Fibroblast of peridontal ligament (primary cell): ENCODE data around the gene S100A10.

Experiments used
- DNase-seq: peaks from one replicate; pipeline ENCODE4 v3.0.0-alpha.2; 2010; ENCODE audit errors: extremely low read depth

The S100A10 gene

DNA sequence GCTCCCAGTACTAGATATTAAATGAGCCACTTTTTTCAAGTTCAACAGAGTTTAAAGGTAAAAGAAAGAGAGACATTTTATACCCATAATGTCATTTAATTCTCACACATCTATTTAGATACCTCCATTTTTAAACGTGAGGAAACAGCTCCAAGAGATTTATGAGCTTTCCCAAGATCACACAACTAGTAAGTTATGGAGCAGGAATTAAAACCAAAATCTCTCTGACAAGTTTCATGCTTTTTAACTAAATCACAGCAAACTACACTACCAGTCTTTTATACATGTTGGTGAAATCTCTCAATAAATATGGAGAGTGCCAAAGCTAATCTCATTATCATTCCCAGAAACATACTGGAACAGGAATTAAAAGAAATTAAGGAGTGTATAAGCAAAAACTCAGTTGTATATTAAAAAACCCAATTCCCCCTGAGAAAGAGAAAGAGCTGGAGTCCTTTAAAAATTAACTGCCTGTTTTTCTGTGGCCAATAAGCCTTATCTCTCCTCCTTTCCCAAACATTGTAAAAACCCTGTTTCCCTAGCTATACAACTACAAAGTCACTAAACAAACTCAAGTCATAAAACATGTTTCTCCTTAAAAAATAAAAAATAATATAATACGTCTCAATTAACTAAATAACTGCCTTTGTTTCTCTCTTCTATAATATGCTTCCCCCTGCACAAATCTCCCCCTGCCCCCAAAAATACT is 57.6 kb downstream of the S100A10 start:
- no peak for DNase-seq

DNA sequence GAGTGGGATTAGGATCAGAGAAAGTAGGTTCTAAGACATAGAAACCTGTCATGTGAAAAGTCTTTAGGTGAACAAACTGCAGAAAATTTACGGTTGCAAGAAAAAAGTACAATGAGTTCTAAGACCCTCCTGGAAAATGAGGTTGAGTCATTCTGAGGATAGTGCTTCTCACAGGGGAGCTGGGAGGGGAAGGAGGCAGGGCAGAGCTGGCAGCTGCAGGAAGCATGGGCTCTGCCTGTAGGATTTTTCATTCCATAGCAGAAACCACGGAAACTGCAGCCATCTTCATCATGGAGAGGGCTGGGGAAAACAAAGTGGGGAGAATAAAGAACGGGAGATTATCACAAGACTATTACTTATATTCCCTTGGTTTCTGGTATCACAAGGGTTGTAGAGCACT is 58.5 kb downstream of the S100A10 start:
- peak; percentile 38 for DNase-seq

DNA sequence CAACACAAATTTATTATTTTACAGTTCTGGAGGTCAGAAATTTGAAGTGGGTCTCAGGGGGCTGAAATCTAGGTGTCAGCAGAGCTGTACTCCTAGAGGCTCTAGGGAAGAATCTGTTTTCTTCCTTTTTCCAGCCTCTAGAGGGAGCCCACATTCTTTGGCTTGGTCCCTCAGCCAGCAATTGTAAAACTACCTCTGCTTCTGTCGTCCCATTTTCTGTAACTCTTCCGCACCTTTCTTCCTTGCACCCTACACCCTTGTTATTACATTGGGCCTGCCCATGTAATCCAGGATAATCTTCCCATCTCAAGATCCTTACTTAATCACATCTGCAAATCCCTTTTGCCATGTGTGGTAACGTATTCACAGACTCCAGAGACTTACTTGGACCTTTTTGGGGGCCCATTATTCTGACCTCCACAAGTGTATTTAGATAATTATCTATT is 59.6 kb downstream of the S100A10 start:
- DNase-seq = peak; percentile 77
